ENCODE data around the gene ACOT7.

ACOT7 gene

GRCh38 chr1:6251681-6252373 lies 141.7 kb downstream of the ACOT7 start:
- no peak for DNase-seq (ENCODE audit: low read depth in 2 of 2)

GRCh38 chr1:6251233-6251632 lies 142.3 kb downstream of the ACOT7 start:
- DNase-seq (ENCODE audit: low read depth in 2 of 2): no peak

GRCh38 chr1:6249739-6250689 lies 143.6 kb downstream of the ACOT7 start:
- DNase-seq (ENCODE audit: low read depth in 2 of 2): no peak

GRCh38 chr1:6248932-6249738 lies 144.4 kb downstream of the ACOT7 start:
- DNase-seq (ENCODE audit: low read depth in 2 of 2): no peak

- DNase-seq (ENCODE audit: low read depth in 2 of 2): no peak
Observed at GRCh38 chr1:6248161-6248776, 145.3 kb downstream of the ACOT7 start.

- no peak for DNase-seq (ENCODE audit: low read depth in 2 of 2)
Observed at GRCh38 chr1:6247651-6248050, 145.9 kb downstream of the ACOT7 start.

GRCh38 chr1:6246497-6247467 lies 146.8 kb downstream of the ACOT7 start:
- DNase-seq (ENCODE audit: low read depth in 2 of 2): peak; percentile 59 to 75

- peak in 1 of 2 experiments; percentile 49 for DNase-seq (ENCODE audit: low read depth in 2 of 2)
Observed at GRCh38 chr1:6245869-6246496, 147.6 kb downstream of the ACOT7 start.

GRCh38 chr1:6245086-6245868 lies 148.3 kb downstream of the ACOT7 start:
- peak; percentile 39 to 71 for DNase-seq (ENCODE audit: low read depth in 2 of 2)

GRCh38 chr1:6244401-6245049 lies 149.0 kb downstream of the ACOT7 start:
- no peak for DNase-seq (ENCODE audit: low read depth in 2 of 2)

- no peak for DNase-seq (ENCODE audit: low read depth in 2 of 2)
Observed at GRCh38 chr1:6243993-6244392, 149.6 kb downstream of the ACOT7 start, which contains the start of gene HES3. Gene HES3, plus strand, starts transcription at chr1:6244179. Its CDS starts 187 bp downstream, at chr1:6244366.

GRCh38 chr1:6243053-6243834 lies 150.3 kb downstream of the ACOT7 start:
- DNase-seq (ENCODE audit: low read depth in 2 of 2): no peak

GRCh38 chr1:6241887-6242740 lies 151.5 kb downstream of the ACOT7 start:
- no peak for DNase-seq (ENCODE audit: low read depth in 2 of 2)

GRCh38 chr1:6241107-6241886 lies 152.3 kb downstream of the ACOT7 start:
- DNase-seq (ENCODE audit: low read depth in 2 of 2): no peak

GRCh38 chr1:6239950-6240768 lies 153.4 kb downstream of the ACOT7 start:
- DNase-seq (ENCODE audit: low read depth in 2 of 2): no peak

Data from stimulated activated CD4-positive, alpha-beta T cell treated with anti-CD3 and anti-CD28 coated beads, Interleukin-12 subunit alpha, Interleukin-12 subunit beta, amount 100 ng/mL, for 24 hours (primary cell).